ENCODE results near the gene APOD.
A peak's percentile ranks its signal among the peaks of the same experiment; 100 is the strongest.

Gene APOD

GRCh38 chr3:195555110-195555509 lies 28.6 kb downstream of the APOD start:
- no peak overlapping the region for H3K4me3 ChIP-seq (ENCODE audit: low read depth, low read length)

GRCh38 chr3:195554458-195554857 lies 29.3 kb downstream of the APOD start:
- no peak overlapping the region for H3K4me3 ChIP-seq (ENCODE audit: low read depth, low read length)

GRCh38 chr3:195553268-195553667 lies 30.5 kb downstream of the APOD start:
- no peak overlapping the region for H3K4me3 ChIP-seq (ENCODE audit: low read depth, low read length)

- no peak overlapping the region for H3K4me3 ChIP-seq (ENCODE audit: low read depth, low read length)
Observed at GRCh38 chr3:195551381-195551978, 32.3 kb downstream of the APOD start.

DNA sequence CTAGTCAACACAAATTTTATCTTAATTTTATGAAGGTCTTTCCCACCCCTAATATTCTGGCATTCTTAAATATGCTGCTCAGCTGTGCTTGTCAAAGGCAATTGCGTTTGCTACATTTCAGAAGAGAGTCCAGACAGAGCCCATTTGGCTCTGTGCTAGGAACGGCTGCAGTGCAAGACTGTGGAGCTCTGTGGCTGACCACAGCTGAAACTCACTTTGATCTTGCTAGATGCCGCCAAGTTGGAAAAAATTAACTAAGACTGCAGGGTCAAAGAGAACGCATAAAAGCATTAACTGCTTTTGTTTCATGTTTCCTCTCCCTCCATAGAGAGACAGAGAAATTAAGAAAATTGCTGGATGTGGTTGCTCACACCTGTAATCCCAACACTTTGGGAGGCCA lies 33.0 kb downstream of the APOD start:
- H3K4me3 ChIP-seq (ENCODE audit: low read depth, low read length): no peak overlapping the region

- H3K4me3 ChIP-seq (ENCODE audit: low read depth, low read length): no peak overlapping the region
Observed at GRCh38 chr3:195549931-195550519, 33.7 kb downstream of the APOD start.

DNA sequence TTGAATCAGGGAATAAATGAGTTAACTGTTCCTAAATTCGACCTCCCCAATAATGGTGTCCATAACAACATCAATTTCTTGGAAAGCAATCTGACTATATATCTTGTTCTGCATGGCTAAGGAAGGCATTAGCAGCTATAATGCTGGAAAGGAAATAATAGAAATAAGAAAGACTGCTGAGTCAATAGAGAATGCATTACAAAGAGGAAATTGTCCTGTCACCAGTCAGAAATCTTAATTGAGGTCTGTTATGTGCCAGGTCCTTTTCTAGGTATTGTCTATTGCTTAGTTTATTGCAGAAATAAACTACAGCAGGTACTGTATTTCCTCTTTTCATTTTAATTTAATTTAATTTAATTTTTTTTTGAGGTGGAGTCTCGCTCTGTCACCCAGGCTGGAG lies 34.8 kb downstream of the APOD start:
- H3K4me3 ChIP-seq (ENCODE audit: low read depth, low read length): no peak overlapping the region

DNA sequence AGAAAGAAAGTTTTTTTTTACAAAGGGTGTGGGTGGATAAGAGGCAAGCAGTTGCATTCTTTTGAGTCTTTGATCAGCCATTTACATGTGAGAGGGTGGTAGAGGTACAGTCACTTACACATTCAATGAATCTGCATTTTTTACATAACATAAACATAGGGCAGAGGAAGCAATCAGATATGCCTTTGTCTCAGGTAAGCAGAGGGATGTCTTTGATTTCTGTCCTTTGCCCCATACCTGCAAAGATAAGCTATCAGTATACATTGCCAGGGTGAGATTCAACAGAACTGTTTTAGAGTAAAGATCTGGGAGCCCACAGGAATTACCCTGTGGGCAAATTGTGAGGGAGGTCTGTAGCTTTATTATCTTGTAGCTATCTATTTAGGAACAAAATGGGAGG lies 35.2 kb downstream of the APOD start:
- no peak overlapping the region for H3K4me3 ChIP-seq (ENCODE audit: low read depth, low read length)

- no peak overlapping the region for H3K4me3 ChIP-seq (ENCODE audit: low read depth, low read length)
Observed at GRCh38 chr3:195548006-195548405, 35.7 kb downstream of the APOD start.

DNA sequence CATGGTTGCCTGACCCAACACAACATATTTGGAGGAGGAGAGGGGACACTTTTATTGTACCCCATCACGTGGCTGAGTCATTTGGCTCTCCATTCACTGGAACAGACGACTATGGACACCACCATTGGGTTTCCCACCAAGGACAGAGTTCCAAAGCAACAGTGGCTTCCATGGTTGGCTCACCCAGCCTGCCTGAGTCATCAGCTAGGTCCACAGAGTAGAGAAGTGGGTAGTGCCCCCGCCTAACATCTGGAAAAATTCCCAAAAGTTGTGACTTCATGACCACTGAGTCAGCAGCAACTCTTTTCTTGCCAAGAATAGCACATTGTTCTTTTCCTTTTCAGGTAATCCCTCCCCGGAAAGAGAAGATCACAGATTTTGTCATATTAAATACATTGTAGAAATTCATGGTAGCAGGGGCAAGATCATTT lies 37.6 kb downstream of the APOD start:
- H3K4me3 ChIP-seq (ENCODE audit: low read depth, low read length): no peak overlapping the region

- no peak overlapping the region for H3K4me3 ChIP-seq (ENCODE audit: low read depth, low read length)
Observed at GRCh38 chr3:195544634-195545033, 39.1 kb downstream of the APOD start.

- H3K4me3 ChIP-seq (ENCODE audit: low read depth, low read length): no peak overlapping the region
Observed at GRCh38 chr3:195544230-195544536, 39.6 kb downstream of the APOD start.

DNA sequence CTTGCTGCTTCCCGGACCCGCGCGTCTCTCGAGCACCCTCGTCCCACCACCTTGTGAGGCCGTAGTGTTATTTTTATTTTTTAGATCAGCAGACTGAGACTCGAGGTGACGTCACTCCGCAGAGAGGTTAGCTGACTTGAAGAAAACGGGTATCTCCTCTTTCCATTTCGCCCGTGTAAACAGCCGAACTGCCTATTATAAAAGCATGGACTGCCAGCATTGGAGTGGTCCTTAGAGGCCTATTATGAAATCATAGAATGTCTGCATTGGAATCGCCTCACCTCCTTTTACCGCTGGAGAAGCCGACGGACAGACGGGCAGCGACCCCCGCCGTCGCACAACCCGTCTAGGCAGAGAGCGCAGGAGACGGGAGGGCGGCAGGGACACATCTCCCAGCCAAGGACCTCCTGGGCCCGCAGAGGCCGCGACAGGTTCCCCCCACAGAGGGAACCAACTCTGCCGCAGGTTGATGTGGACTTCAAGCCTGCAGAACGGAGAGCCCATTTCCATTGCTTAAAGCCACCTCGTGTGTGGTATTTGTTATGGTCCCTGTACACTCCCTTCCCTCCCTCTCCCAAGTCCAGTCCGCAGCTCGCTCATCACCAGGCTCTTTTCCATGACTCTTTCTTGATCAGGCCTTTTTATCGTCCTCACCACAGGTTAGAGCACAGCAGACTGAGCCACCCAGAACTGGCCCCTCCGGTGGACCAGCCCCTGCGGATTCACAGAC lies 40.1 kb downstream of the APOD start:
- peak overlapping the region; percentile 83 for H3K4me3 ChIP-seq (ENCODE audit: low read depth, low read length)

- peak within 1 kb of the TSS; percentile 83 for H3K4me3 ChIP-seq (ENCODE audit: low read depth, low read length)
Observed at GRCh38 chr3:195542698-195543499, 40.8 kb downstream of the APOD start, which contains the start of gene PPP1R2. Gene PPP1R2, minus strand, starts transcription at chr3:195543325. Its CDS starts 300 bp downstream, at chr3:195543025.

- peak overlapping the region; percentile 83 for H3K4me3 ChIP-seq (ENCODE audit: low read depth, low read length)
Observed at GRCh38 chr3:195542316-195542697, 41.4 kb downstream of the APOD start.

- no peak overlapping the region for H3K4me3 ChIP-seq (ENCODE audit: low read depth, low read length)
Observed at GRCh38 chr3:195540511-195540910, 43.2 kb downstream of the APOD start.

DNA sequence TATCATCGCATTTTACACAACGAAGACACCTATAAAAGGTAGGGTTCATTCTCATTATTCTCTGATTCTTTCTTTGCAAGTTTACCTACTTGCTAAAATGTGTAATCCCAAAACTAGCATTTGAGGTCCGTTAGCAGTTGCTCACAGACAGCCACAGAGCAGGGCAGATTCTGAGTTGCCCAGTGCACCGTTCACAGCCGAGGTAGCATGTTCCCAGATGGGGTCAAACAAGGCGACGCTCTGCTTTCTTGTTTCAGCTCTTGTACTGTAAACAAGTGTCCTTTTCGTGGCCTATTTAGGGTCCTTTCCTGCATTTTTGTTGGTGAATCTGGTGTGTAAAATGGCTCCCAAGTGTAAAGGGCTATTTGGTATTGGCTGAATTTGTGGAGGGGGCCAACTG lies 43.7 kb downstream of the APOD start:
- H3K4me3 ChIP-seq (ENCODE audit: low read depth, low read length): no peak overlapping the region

- no peak overlapping the region for H3K4me3 ChIP-seq (ENCODE audit: low read depth, low read length)
Observed at GRCh38 chr3:195539479-195539878, 44.3 kb downstream of the APOD start.

DNA sequence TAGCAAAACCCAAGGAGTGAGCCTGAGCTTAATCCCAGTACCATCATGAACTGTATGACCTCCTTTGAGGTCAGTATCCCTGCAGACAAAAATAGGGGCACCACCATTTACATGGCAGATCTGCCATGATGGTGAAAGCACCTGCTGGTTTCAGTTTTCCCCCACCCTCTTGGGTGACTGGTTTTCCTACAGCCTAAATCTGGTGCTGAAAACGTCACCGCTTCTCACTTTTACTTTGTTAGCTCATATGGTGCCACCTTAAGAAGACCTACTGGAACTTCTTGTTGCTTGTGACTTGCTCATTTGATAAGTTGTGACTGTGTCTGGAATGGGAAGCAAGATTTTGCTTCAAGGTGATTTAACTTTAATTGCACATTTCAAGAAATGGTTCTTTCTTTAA lies 45.7 kb downstream of the APOD start:
- H3K4me3 ChIP-seq (ENCODE audit: low read depth, low read length): no peak overlapping the region

GRCh38 chr3:195535293-195535692 lies 48.4 kb downstream of the APOD start:
- H3K4me3 ChIP-seq (ENCODE audit: low read depth, low read length): no peak overlapping the region

- H3K4me3 ChIP-seq (ENCODE audit: low read depth, low read length): no peak overlapping the region
Observed at GRCh38 chr3:195532834-195533233, 50.9 kb downstream of the APOD start.

- no peak overlapping the region for H3K4me3 ChIP-seq (ENCODE audit: low read depth, low read length)
Observed at GRCh38 chr3:195532345-195532744, 51.4 kb downstream of the APOD start.

All from iPS-11a (cell line).